ENCODE results near the gene SIRPD. TPM values are rescaled to one million over a fixed set of nuclear protein-coding genes. Genes with fewer than 3 reads are reported as not detected.

Gene SIRPD
- total RNA-seq, 1 donor from 2014 or later, result not detected

DNA sequence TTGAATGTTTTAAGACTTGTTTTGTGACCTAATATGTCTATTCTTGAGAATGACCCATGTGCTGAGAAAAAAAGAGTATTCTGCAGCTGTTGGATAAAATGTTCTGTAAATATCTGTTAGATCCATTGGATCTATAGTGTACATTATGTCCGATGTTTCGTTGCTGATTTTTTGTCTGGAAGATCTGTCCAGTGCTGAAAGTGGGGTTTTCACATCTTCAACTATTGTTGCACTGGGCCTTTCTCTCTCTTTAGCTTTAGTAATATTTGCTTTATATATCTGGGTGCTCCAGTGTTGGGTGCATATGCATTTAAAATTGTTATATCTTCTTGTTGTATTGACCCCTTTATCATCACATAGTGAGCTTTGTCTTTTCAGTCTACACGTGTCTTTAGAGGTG is 60.6 kb downstream of the SIRPD start:
- DNase-seq (ENCODE audit: low read depth in 2 of 2), result no peak

DNA sequence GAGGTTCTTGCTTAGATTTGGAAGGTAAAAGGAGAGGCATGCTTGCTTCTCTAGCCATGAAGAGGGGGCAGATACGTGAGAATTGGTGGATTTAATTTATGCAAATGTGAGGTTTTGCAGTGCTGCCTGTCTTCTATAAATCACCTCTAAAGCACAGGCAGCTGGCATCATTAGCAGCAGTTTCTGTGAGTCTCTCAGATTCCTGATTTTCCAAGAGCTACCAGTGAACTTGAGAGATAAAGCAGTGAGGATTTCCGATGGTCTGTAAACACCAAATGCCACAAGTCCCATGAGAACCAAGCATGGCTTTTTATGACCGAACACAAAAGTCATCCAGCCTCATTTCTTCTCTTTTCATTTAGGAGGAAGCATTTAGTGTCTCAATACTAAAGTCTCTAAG is 63.1 kb downstream of the SIRPD start:
- DNase-seq (ENCODE audit: low read depth in 2 of 2), result no peak

DNA sequence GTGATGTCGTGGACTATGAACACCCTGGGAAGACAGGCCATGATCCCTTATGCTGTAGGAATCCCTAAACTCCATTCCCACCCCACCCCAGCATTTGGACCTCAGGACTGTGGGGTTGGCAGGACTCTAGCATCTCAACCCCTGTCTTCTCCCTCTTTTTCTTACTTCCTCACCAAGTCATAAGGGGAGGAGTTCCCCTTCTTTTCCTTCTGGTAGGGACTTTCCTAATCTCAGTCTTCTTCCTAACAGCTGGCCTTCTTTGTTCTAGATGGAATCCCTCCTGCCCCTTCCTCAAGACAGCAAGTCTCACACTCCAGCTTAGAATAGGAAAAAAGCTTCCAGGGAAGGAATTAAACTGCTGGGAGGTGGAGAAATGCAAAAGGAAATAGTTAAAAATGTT is 64.0 kb downstream of the SIRPD start:
- no peak for DNase-seq (ENCODE audit: low read depth in 2 of 2)

DNA sequence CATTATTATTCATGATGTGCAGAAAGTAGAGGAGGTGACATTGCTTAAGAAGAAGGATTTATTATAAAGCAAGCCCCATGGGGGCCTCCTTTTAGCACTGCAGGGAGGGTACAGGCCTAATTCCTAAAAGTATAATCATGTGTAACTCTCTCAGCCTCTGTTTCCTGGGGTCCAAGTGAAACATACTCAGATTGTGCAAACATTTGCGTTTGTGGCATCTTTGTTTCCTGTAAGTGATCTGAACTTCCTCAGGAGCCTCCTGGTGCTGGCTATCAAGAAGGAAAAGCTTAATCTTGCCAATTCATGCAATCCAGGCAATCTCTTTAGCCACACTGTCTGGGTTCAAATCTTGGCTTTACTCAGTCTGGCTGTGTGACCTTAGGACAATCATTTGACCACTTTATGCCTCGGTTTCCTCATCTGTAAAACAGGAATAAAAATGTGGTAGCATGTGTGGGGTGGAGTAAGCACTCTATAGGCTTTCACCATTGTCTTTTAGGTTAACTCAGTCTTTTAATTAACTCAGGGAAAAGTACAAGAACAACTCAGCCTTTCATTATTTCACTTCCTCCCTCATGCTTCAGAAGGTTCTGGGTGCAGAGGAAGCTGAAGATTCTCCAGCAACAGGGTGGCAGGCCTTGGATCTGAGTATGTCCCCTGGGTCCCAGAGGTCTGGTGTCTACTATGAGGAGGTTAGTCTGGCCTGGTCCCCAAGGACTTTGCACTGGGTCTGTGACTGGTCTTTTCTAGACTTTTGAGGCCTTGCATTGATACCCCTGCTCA is 65.5 kb downstream of the SIRPD start:
- peak in 1 of 2 donors; percentile 34 for DNase-seq (ENCODE audit: low read depth in 2 of 2)

DNA sequence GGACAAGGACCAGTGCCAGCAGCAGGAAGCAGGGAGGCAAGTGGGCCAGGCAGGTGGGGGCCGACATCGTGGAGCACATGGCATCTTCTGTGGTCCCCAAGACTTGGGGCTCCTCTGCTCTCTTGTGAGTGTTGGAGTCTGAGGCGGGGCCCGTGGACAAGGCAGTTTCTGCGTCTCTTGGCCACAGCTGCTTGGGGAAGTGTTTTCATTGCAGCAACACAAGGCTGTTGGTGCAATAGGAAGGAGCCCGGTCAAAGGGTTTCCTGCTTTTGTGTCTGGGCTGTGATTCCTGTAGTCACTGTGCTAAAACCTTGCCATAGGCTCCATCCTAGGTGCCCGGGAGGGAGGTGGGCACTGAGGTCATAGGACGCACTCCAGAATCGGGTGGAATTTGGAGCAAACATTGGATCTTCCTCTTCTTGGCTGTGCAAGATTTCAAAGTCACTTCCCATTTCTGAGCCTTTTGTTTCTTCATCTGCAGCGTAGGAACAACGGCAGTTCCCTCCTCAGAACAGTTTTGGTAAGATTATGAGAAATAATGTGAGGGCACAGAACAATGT is 66.1 kb downstream of the SIRPD start, which contains the start of gene SIRPB2:
SIRPB2 (minus strand) TSS at position 140 of the 560 bp plus-strand sequence; CDS start at position 79, 61 bp downstream.
- DNase-seq (ENCODE audit: low read depth in 2 of 2), result peak; percentile 27 to 93

DNA sequence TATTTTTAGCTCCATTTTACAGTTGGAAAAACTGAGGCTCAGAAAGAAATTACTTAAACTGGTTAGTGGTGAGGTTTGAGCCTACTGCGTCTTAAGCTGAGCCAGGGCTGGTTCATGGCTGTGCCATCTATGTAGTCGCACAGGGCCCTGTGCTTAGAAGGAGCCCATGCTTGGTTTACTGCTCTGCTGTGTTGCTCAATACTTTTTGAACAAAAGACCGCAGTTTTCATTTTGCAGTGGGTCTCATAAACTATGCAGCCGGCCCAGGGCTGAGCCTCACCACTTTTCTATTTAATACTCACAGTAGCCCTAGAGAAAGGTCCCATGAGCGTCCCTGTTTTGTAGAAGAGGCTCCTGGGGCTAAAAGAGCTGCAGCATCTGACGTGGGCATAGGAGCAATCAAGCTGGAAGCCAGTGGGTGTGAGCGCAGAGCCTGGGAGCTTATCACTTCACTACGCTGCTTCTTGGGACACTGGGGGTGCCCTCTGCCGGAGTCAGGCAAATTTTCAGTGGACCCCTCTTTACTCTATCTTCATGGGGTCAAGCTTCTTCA is 66.8 kb downstream of the SIRPD start:
- DNase-seq (ENCODE audit: low read depth in 2 of 2), result no peak

DNA sequence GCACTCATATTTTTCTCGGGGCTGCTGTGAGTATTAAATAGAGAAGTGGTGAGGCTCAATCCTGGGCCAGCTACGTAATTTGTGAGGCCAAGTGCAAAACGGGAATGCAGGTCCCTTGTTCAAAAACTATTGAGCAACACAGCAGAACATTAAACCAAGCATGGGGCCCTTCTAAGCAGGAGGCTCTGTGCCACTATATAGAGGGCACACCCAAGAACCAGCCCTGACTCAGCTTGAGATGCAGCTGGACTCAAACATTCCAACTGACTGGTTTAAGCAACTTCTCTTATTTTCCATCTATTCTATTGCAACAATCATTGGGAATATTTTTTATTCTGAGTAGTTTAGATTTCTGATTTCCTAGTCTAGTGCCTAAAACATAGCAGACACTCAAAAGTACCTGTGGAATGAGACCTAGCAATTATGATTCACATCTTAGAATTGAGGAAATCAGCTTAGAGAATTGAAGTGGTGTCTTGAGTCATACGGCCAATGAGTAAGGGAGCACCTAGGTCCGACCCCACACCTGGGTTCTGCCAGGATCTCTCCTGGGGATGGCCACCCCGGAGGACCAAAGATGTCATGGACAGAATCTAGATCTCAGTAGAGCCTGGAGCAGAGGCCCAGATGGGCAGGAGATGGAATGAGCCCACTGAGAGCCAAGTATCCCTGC is 67.6 kb downstream of the SIRPD start:
- DNase-seq (ENCODE audit: low read depth in 2 of 2), result no peak

DNA sequence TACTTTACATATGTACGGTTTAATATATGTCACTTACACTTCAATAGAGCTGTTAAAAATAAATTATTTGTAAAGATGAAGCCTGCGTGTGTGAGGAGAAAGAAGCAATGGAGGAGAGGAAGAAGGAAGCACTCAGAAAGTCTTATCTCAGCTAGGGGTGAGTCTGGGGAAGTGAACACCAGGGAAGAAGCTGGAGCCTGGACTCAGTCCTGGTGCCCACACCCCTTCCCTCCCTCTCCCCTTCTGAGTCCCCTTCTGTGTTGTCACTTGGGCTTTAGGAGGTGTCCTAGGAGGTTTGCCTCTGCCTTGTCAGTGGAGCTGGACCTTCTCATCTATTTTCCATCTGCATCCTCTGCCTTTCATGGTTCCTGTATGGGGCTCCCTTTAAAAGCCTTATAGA is 68.2 kb downstream of the SIRPD start:
- DNase-seq (ENCODE audit: low read depth in 2 of 2), result no peak

DNA sequence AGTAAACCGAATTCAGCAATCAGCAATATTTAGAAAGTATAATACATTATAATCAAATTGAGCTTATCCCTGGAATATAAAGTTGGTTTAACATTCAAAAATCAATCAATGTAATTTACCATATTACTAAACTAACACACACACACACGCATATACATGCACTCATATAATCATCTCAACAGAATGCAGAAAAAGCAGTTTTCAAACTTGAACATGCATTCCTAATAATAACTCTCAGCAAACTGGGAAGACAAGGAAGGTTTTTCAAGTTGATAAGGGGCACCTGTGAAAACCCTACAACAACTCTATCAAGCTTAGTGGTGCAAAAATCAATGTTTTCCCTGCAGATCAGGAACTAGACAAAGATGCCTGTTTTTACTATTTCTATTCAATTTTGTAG is 70.9 kb downstream of the SIRPD start:
- DNase-seq (ENCODE audit: low read depth in 2 of 2), result no peak

DNA sequence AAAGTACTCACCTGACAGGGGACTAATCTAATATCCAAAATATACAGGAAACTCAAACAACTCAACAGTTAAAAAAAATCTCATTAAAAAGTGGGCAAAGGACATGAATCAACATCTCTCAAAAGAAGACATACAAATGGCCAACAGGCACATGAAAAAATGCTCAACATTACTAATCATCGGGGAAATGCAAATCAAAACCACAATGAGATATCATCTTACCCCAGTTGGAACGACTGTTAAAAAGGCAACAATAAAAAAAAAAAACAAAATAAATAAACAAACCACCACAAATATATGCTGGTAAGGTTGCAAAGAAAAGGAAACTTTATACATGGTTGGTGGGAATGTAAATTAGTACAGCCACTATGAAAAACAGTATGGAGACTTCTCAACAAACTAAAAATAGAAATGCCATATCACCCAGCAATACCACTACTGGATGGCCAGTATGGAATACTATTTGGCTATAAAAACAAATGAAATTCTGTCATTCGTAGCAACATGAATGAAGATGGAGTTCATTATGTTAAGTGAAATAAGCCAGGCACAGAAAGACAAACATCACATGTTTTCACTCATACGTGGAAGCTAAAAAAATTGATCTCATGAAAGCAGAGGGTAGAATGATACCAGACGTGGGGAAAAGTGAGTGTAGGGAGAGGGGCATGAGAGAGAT is 72.9 kb downstream of the SIRPD start:
- DNase-seq (ENCODE audit: low read depth in 2 of 2), result no peak

Other genes starting within 250 kb of the SIRPD start
- gene SDCBP2, start 228.6 kb downstream of the SIRPD start, total RNA-seq, result 4.0 and 4.3 TPM in 2 replicates
- gene FKBP1A, start 164.7 kb downstream of the SIRPD start, total RNA-seq, result 276 and 393 TPM in 2 replicates
- 19.1 and 25.3 TPM in 2 replicates for gene NSFL1C, start 90.9 kb downstream of the SIRPD start, total RNA-seq
- gene SIRPB2, start 66.3 kb downstream of the SIRPD start, total RNA-seq, result 0.13 and 0.38 TPM in 2 replicates
- gene SIRPB1, start 62.3 kb upstream of the SIRPD start, total RNA-seq, result 1.3 TPM in 2 replicates
- gene SIRPG, start 100.1 kb upstream of the SIRPD start, total RNA-seq, result not detected in 2 replicates

Measured in dermis microvascular lymphatic vessel endothelial cell (primary cell).